Left ventricle myocardium inferior (tissue), 1 donor: ENCODE data around the gene SP100. TPM values are rescaled to one million over a fixed set of nuclear protein-coding genes. Genes with fewer than 3 reads are reported as not detected.
A peak's percentile ranks its signal among the peaks of the same experiment; 100 is the strongest.
"Not testable (repeated sequence)": the region's sequence is repeated elsewhere in the genome, so short reads cannot be mapped to it uniquely, and the experiment has no call there.

Source experiments
- DNase-seq: peaks from one replicate; pipeline ENCODE4 v3.0.0-alpha.2; 2020
- H3K27ac ChIP-seq: fragments of 200-600 bp; replicated peaks from 2 replicates; pipeline ENCODE4 v1.8.0; 2021
- H3K27me3 ChIP-seq: fragments of 200-600 bp; 2 replicates; pipeline ENCODE4 v1.8.0; 2021; ENCODE audit warnings: low read depth
- H3K36me3 ChIP-seq: fragments of 200-600 bp; 2 replicates; pipeline ENCODE4 v1.8.0; 2021
- H3K4me1 ChIP-seq: fragments of 200-600 bp; 2 replicates; pipeline ENCODE4 v1.8.0; 2021
- H3K4me3 ChIP-seq: fragments of 200-600 bp; 2 replicates; pipeline ENCODE4 v1.8.0; 2021; ENCODE audit warnings: mild to moderate bottlenecking, moderate library complexity
- H3K9me3 ChIP-seq: fragments of 200-600 bp; replicated peaks from 2 replicates; pipeline ENCODE4 v1.8.0; 2021
- intact Hi-C: fragments of 100-400 bp; cut with micrococcal nuclease; formaldehyde crosslinking; loops from one replicate; pipeline ENCODE4 v1.11.0; 2022
- total RNA-seq: library from RNA; stranded (reverse); fragmentation: NEBNext Ultra II Directional; extraction: Animal tissue kit (Norgen Biotek cat#: 25700); gene quantifications from one replicate; pipeline ENCODE4 v1.2.1, GENCODE V29; 2021
- TF ChIP-seq, protein P1 (sequence below): fragments of 200-600 bp; IDR thresholded peaks from 2 replicates; pipeline ENCODE4 v1.8.0; 2021; ENCODE audit warnings: antibody characterized with exemption, mild to moderate bottlenecking, borderline replicate concordance
- donor health status: DM: no; HTN: yes; CAD: no; lungs with severe emphysema.

Gene SP100
- total RNA-seq, 1 donor from 2014 or later: 76.9 TPM

DNA sequence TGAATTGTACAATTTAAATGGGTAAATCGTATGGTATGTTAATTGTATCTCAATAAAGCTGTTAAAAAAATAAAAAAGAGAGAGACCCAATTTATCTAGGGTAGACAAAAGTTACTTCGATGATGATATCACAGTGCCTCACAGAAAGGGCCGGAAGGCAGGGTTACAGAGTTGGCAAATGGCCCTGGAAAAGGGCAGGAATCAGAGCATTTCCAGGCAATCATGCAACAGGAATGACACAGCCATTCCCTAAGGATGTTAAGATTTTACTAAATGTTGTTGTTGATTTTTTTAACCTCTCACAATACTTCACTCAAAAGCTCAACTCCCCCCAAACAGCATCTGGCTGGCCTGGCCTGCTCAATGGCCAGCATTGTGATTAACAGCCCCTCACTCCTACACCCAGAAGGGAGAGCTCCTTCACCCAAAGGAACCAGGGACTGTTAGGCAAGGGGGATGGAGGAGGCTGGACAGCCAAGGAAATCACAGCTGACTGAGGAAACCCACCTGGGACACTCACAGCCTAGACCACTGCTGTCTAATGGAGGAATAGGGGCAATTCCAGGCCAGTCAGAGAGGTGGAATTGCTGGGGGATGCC, 7.7 kb upstream of the SP100 start:
- peaks cover 54% of the 10 kb centered on the region for H3K4me1 ChIP-seq
- intact Hi-C loops: no loop called here

DNA sequence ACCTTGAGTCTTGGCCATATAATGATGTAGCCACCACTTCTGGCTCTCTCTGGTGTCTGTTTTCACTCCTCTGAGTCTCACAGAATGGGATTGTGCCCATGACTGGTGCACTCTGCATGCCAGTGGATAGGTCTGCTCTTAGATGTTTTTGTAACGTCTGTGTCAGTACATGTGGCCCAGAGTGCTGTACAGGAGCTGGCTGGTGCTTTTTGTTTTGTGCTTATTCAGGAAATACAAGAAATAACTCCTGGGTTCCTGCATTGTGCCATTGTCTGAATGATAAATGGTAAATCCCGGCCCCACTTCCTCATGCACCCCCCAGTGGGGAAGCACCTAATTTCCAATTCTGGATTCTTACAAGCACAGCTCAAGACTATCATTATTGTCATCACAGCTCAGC, 6.7 kb upstream of the SP100 start:
- intact Hi-C loops, H3K9me3 ChIP-seq, H3K27me3 ChIP-seq, H3K4me3 ChIP-seq, H3K36me3 ChIP-seq, DNase-seq: not testable (repeated sequence)
- peaks cover 58% of the 10 kb centered on the region for H3K4me1 ChIP-seq
- H3K27ac ChIP-seq: peak overlapping the region; percentile 71

More for the DNA sequence above, 7.7 kb upstream of the SP100 start:
- H3K9me3 ChIP-seq: no peaks in the 10 kb centered on the region
- H3K27me3 ChIP-seq: no peaks in the 10 kb centered on the region
- H3K36me3 ChIP-seq: peaks cover 10% of the 10 kb centered on the region
- no peak overlapping the region for H3K4me3 ChIP-seq
- H3K27ac ChIP-seq: peak overlapping the region; percentile 71
- TF ChIP-seq, protein P1, sequence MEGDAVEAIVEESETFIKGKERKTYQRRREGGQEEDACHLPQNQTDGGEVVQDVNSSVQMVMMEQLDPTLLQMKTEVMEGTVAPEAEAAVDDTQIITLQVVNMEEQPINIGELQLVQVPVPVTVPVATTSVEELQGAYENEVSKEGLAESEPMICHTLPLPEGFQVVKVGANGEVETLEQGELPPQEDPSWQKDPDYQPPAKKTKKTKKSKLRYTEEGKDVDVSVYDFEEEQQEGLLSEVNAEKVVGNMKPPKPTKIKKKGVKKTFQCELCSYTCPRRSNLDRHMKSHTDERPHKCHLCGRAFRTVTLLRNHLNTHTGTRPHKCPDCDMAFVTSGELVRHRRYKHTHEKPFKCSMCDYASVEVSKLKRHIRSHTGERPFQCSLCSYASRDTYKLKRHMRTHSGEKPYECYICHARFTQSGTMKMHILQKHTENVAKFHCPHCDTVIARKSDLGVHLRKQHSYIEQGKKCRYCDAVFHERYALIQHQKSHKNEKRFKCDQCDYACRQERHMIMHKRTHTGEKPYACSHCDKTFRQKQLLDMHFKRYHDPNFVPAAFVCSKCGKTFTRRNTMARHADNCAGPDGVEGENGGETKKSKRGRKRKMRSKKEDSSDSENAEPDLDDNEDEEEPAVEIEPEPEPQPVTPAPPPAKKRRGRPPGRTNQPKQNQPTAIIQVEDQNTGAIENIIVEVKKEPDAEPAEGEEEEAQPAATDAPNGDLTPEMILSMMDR: no peak
- peak; percentile 46 for DNase-seq

DNA sequence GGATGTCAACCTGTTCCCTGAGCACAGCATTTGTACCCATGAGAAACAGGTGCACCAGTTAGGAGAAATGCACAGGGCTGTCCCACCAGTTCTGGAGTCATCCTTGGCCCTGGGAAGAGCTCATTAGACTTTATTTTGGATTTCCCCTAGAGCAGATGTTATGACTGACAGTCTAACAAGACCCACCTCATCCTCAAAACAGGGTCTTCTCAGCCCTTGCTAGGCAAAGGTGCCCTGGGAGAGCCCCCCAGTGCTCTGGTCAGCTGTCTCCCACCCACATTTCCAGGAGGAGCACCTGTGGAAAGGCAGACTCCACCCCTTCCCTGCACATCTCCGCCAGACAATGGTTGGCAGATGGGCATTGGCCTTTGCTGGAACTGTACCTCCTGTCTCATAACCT, 5.7 kb upstream of the SP100 start:
- no peaks in the 10 kb centered on the region for H3K36me3 ChIP-seq
- H3K27ac ChIP-seq: peak overlapping the region; percentile 43
- H3K4me3 ChIP-seq: no peak overlapping the region
- intact Hi-C loops: no loop called here
- DNase-seq: no peak
- peaks cover 58% of the 10 kb centered on the region for H3K4me1 ChIP-seq
- H3K9me3 ChIP-seq: no peaks in the 10 kb centered on the region
- H3K27me3 ChIP-seq: no peaks in the 10 kb centered on the region
- TF ChIP-seq, protein P1: no peak

DNA sequence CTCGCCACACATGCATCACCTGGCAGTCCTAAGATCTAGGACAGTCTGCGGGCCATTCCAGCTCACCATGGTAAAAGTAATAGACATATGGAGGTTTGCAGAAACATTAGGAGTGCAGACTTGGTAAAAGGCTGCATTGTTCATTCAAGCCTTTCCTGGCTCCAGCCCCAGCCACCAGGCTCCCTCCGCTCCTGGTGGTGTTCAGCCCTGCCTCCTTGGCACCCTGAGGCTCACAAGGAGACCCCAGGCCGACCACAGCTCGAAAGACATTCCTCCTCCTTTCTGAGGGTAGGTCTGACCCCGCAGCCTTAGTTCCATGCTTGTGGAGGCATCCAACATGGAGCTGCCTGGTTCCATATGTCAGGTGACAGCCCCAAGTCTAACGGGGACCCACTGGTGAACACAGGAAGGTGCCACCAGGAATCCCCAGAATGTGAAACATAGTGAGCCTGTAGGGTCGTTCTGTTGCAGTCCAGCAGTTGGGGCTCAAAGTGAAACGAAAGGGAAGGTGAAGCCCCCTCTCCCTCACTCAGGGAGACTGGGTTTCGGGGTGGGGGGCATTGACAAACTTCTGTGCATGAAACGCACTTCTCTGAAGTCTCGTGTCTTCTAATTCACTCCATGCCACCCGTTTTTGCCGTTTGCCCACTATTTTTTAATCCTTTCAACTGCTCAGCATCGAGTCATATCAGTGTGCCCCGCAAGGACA, 5.0 kb upstream of the SP100 start:
- Histone ChIP-seq H3K36me3 (no peaks in the 10 kb centered on the region), H3K4me1 (peaks cover 63% of the 10 kb centered on the region), H3K4me3 (peak overlapping the region; percentile 78), H3K27me3 (no peaks in the 10 kb centered on the region), H3K27ac (peak overlapping the region; percentile 96), H3K9me3 (no peaks in the 10 kb centered on the region)
- intact Hi-C loops: no loop called here
- TF ChIP-seq, protein P1: no peak
- no peak for DNase-seq

DNA sequence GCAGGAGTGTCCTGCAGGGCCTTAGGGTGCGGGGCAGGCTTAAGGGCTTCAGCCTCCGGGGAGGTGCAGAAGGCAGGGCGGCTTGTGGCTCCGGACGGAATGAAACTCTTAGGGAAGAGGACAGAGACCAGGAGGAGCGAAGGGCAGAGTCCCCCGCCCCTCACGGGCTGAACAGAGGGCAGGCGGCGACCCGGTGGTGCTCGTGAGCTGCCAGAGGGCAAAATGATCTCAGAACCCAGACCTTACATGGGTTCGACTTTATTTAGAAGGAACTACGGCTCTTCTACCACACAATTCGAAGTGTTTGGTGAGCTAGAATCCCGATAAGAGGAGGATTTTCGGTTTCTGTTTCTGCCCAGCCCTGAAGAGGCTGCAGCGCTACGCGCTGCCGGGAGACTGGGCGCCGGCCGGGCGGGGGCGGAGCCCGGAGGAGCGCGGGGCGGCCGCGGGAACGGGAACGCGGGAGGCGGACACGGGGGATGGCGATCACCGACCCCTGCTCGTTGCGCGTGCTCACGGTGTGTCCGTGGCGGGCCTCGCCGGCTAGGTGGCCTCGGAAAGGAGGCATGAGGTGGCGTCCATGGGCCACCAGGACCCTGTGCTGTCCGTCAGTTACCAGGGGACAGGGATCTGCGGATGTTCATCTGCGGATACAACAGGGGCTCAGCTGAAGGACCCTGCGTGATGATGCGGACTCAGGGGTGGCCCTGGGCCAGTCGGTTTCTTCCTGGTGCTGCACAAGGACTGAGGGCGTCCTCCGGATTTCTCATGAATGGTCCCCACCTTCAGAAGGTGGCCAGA, 4.2 kb upstream of the SP100 start:
- Histone ChIP-seq H3K27me3 (no peaks in the 10 kb centered on the region), H3K27ac (peak overlapping the region; percentile 96), H3K4me3 (peak overlapping the region; percentile 78), H3K36me3 (no peaks in the 10 kb centered on the region), H3K4me1 (peaks cover 63% of the 10 kb centered on the region), H3K9me3 (no peaks in the 10 kb centered on the region)
- DNase-seq: peak; percentile 65
- intact Hi-C loops: no loop called here
- TF ChIP-seq, protein P1: no peak
